GM18909 (cell line): ENCODE results near the gene RALGAPA1.
"Not testable (repeated sequence)": the region's sequence is repeated elsewhere in the genome, so short reads cannot be mapped to it uniquely, and the experiment has no call there.

Experiments
- ATAC-seq: cut with Tn5 transposase; IDR thresholded peaks from one replicate; pipeline ENCODE4 v1.9.1; 2021; ENCODE audit warnings: mild to moderate bottlenecking; ENCODE audit not compliant: unreplicated experiment, poor library complexity

The RALGAPA1 gene

DNA sequence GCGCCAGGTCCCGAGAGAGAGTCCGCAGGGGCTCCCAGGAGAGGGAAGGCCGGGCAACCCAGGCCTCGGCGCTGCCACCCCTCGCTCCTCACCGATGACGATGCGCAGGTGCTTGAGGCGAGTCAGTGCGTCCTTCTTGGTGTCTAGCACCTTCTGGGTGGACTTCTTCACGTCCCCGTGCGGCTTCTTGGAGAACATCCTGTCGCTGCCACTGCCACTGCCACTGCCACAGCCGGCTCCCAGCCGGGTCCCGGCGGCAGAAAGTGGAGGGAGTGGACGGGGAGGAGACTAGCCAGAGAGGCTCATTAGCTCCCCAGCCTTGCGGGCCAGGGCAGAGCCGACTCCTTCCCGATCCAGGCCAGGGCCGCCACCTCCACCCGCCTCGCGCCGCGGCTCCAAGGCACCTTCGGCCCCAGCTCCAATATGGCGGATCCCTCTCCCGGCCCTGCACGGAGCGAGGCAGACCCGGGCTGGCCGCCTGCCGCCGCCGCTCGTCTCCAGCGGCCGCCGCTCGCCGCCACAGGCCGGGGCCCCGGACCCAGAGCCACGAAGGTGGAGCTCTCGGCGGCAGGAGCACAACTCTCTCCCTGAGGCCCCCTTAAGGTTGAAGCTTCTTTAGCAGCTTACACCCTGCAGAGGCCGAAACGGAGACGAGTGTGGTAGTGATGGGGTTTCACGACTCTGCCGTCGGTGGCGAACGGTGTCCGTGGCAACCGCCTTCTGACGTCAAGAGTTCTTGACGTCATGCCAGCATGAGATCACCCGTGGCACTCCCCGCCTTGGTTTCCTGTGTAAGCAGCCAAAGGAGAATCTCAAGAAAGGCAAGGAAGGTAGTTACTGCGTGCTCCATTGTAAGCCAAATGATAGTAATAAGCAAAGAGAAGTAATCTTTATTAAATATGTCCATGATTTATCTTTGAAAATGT, at the start of gene RALGAPA1:
Gene RALGAPA1, minus strand, starts transcription at position 658 of the 926 bp plus-strand sequence. Its CDS starts 460 bp downstream, at position 198.
- peak; percentile 98 for ATAC-seq

DNA sequence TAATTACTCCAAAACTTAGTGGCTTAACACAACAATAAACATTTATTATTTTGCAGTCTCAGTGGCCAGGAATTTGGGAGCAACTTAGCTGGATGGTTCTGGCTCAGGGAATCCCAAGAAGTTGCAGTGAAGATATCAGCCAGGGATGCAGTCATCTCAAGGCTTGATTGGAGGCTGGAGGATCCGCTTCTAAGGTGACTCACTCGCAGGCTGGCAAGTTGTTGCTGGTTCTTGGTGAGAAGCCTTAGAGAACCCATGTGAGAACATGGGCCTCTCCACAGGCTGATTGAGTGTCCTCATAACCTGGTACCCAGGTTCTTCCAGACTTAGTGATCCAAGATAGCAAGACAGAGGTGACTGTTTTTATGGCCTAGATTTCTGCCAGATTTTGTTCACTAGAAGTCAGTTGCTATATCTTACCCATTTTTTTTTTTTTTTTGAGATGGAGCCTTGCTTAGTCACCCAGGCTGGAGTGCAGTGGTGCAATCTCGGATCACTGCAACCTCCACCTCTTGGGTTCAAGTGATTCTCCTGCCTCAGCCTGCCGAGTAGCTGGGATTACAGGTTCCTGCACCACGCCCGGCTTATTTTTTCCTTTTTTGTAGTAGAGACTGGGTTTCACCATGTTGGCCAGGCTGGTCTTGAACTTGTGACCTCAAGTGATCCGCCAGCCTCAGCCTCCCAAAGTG, 49.6 kb upstream of the RALGAPA1 start:
- ATAC-seq = no peak

- peak; percentile 98 for ATAC-seq
These were observed 46.9 kb upstream of the RALGAPA1 start for GRCh38 chr14:35855876-35856481.

DNA sequence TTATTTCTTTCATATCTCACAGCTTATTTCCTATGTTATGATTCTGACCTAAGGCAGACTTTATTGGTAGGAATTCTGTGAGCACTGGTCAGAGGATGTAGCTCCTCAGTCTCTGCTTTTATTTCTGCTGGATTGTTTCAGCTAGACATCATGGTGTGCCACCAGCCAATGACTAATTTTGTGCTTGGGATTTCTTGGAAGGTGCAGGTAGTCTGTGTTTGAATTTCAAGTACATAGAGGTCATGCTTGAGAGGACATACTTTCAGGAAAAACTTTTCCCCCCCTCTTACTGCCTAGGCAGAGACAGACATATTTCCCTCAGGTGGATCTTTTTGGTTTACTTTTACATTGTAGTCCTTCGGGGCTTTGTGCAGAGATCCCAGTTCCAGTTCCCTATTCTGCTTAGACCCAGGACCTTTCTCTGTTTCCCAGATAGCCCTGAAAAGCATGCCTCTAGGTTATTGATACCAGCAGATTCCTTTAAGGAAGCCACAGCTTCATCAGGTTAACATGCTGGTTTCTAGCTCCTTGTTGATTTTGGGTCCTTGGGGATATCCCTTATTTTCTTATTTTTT, 45.7 kb upstream of the RALGAPA1 start:
- ATAC-seq = no peak

- ATAC-seq = no peak
These were observed 44.1 kb upstream of the RALGAPA1 start for GRCh38 chr14:35853225-35853624.

DNA sequence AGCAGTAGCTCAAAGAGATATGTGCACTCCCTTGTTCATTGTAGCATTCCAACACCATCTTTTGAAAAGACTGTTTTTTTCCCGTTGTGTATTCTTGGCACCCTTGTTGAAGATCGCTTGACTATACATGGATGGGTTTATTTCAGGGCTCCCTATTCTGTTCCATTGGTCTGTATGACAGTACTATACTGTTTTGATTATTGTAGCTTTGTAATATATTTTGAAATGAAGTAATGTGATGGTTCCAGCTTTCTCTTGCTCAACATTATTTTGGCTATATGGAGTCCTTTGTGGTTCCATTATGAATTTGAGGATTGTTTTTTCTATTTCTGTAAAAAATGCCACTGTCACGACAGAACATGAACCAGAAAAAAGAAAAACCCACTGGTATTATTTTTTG, 42.7 kb upstream of the RALGAPA1 start:
- ATAC-seq = no peak

DNA sequence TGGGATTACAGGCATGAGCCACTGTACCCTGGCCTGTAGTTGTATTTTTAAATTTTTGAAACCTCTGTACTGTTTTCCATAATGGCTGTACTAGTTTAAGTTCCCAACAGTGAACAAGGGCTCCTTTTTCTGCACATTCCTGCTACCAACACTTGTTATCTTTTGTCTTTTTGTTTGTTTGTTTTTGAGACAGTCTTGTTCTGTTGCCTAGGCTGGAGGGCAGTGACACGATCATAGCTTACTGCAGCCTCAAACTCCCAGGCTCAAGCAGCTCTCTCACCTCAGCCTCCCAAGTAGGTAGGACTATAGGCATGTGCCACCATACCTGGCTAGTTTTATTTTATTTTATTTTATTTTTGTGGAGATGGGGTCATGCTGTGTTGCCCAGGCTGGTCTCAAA, 40.0 kb upstream of the RALGAPA1 start:
- no peak for ATAC-seq

GRCh38 chr14:35847636-35848035, 38.5 kb upstream of the RALGAPA1 start:
- ATAC-seq = no peak

- no peak for ATAC-seq
These were observed 35.4 kb upstream of the RALGAPA1 start for GRCh38 chr14:35844494-35844893.

DNA sequence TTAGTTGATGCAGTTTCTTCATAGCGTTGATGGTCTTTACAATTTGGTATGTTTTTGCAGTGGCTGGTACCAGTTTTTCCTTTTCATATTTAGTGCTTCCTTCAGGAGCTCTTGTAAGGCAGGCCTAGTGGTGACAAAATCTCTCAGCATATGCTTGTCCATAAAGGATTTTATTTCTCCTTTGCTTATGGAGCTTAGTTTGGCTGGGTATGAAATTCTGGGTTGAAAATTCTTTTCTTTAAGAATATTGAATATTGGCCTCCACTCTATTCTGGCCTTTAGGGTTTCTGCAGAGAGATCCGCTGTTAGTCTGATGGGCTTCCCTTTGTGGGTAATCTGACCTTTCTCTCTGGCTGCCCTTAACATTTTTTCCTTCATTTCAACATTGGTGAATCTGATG, 33.1 kb upstream of the RALGAPA1 start:
- not testable (repeated sequence) for ATAC-seq

DNA sequence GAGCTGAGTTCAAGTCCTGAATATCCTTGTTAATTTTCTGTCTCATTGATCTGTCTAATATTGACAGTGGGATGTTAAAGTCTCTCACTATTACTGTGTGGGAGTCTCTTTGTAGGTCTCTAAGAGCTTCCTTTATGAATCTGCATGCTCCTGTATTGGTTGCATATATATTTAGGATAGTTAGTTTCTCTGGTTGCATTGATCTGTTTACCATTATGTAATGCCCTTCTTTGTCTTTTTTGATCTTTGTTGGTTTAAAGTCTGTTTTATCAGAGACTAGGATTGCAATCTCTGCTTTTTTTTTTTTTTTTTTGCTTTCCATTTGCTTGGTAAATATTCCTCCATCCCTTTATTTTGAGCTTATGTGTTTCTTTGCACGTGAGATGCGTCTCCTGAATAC, 32.6 kb upstream of the RALGAPA1 start:
- ATAC-seq = not testable (repeated sequence)

- ATAC-seq = no peak
These were observed 26.3 kb upstream of the RALGAPA1 start for GRCh38 chr14:35835208-35835982.

DNA sequence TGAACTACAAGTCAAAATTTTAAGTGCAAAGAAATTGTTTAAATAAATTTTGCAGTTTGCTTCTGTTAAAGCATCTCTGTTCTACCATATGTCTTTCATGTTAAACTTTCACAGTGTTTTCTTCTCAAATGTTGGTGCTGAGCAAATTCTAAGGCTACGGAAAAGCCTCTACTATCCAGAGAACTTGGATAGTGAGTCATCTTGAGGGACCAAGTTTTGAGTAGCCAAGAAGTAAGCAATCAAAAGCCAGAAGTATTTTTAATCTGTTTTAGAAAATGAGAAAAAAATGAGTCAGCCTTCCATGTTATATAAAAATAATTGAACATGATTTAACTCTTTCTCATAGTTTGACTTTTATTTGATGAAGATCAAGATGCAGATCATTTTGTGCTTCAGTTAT, 20.4 kb upstream of the RALGAPA1 start:
- ATAC-seq = no peak

DNA sequence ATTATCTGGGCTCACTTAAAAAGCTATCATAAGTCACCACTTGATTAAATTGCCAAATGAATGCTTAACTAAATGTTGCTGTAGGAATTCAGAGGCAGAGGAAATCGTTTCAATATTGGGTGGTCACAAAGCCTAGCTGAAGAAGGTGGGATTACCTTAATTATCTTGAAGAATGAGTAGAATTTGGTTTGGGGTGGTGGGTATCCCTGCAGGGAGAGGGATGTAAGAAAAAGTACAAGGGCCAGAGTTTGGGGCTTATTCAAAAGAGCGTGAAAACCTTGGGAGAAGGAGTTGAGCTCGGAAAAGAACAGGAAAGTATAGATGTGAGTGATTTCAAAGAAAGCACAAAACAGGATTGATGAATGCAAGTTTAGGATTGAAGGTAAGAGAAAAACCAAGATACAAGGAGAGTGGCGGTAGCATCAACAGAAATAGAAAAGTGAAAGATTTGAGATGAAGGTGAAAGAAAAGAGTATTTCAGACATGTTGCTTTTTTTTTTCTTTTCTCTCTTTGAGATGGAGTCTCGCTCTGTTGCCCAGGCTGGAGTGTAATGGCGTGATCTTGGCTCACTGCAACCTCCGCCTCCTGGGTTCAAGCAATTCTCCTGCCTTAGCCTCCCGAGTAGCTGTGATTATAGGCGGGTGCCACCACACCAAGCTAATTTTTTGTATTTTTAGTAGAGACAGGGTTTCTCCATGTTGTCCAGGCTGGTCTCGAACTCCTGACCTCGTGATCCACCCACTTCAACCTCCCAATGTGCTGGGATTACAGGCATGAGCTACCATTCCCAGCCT, 18.8 kb upstream of the RALGAPA1 start:
- ATAC-seq = no peak

GRCh38 chr14:35826952-35827416, 17.9 kb upstream of the RALGAPA1 start:
- ATAC-seq = peak; percentile 7

GRCh38 chr14:35826218-35826951, 17.3 kb upstream of the RALGAPA1 start, which contains the start of gene BRMS1L:
TSS of gene BRMS1L (plus strand) at chr14:35826338. CDS start at chr14:35826517, 179 bp downstream.
- peak; percentile 98 for ATAC-seq

DNA sequence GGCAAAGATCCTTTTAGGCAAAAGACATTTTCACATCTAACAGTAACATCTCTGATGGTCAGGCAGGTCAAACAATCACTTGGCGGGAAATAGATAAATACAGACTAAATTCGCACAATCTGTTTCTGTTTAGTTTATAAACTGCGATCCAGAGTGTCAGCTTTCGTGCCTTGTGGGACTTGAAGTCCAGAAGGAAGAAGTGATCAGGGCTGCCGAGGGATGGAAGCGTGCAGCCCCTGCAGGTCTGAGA, 16.8 kb upstream of the RALGAPA1 start:
- ATAC-seq = no peak

GRCh38 chr14:35824446-35825165, 15.5 kb upstream of the RALGAPA1 start:
- not testable (repeated sequence) for ATAC-seq
